ENCODE data around the gene NTRK1.

The NTRK1 gene

DNA sequence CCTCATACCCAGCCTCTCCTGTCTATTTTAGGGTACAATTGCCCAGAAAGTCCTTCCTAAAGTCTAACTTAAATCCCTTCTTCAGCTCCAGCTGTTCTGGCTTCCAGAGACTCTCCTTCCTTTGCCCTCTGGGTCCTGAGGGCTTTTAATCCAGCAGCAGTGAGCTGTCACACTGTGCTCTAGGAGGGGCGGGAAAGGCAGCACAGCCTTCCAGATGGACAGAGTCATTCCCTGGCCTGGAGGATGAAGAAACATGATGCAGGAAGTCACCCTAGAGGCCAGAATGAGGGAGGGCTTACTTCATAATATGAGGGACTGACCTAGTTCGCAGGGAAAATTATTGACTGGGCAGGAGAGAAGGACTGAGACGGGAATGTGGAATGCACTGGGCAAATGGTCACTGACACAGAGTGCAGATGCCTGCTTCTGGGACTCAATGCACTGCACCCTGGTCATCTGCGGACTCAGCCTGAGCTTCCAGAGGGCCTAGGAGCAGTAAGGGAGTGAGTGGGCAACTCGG lies 45.3 kb upstream of the NTRK1 start:
- TF ChIP-seq, protein P1, sequence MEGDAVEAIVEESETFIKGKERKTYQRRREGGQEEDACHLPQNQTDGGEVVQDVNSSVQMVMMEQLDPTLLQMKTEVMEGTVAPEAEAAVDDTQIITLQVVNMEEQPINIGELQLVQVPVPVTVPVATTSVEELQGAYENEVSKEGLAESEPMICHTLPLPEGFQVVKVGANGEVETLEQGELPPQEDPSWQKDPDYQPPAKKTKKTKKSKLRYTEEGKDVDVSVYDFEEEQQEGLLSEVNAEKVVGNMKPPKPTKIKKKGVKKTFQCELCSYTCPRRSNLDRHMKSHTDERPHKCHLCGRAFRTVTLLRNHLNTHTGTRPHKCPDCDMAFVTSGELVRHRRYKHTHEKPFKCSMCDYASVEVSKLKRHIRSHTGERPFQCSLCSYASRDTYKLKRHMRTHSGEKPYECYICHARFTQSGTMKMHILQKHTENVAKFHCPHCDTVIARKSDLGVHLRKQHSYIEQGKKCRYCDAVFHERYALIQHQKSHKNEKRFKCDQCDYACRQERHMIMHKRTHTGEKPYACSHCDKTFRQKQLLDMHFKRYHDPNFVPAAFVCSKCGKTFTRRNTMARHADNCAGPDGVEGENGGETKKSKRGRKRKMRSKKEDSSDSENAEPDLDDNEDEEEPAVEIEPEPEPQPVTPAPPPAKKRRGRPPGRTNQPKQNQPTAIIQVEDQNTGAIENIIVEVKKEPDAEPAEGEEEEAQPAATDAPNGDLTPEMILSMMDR (IDR thresholded peaks at IDR 0.05; ENCODE audit: low read depth, low read length): no peak
- peak; percentile 87 to 88 for DNase-seq (ENCODE audit: low read depth in 2 of 2)
- H3K4me3 ChIP-seq (replicated peaks in 1 of 2; ENCODE audit: low read depth in 2 of 2, low read length in 2 of 2): no peak overlapping the region

DNA sequence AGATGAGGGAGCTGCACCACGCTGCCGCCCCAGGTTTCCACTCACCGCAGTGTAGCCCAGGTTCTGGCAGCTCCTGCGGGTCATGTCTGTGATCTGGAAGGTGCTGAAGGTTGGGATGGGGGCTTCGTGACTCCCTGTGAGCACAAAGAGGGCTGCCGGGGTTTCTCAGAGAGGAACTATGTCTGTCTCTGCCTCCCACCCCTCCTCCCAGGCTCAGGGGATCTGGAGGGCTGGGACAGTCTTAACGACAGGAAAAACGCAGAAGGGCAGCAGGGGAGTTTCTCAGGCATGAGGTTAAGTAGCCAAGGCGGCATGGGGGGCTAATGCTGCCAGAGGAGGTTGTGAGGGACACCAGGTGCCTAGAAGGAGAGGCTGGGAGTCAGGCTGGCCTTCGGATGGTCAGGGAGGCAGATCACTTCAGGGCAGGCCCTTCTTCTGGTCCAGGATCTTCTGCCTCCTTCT lies 44.7 kb upstream of the NTRK1 start:
- H3K4me3 ChIP-seq (replicated peaks in 1 of 2; ENCODE audit: low read depth in 2 of 2, low read length in 2 of 2): no peak overlapping the region
- TF ChIP-seq, protein P1 (IDR thresholded peaks at IDR 0.05; ENCODE audit: low read depth, low read length): no peak
- no peak for DNase-seq (ENCODE audit: low read depth in 2 of 2)

DNA sequence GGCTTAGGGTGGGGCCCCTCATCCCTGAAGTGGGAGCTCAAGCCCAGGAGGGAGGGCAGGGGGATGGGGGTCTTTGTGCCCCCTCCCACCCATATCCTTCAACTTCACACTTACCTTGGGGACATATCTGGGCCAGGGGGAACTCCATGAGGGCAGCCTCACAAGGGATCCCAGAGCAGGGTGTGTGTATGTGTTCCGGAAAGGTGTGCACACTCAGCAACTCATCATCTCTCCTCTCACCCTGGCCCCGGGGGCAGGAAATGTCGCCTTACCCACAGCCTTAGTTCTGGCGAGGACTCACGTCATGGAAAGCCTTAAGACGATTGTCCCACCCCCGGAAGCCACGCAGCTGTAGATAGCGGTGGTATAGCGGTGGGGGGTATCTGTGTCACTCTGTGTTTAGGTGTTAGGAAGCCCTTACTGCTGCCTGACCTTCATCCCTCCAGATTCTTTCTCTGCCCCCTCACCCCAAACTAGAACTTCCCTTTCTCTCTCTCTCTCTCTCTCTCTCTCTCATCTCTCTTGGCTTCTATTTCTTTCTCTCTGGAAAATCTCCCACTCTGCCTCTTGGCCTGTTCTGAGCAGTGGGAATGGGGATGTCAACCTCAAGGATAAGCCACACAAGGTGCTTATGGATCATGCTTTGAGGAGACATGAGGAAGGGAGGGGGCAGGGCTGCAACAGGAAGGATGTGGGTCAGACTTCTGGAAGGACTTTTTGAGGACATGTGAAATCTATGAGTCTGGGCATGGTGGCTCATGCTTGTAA lies 43.9 kb upstream of the NTRK1 start, which contains the start of gene SH2D2A:
Gene SH2D2A, minus strand, starts transcription at position 288 of the 768 bp plus-strand sequence. Its CDS starts 140 bp downstream, at position 148.
- peak; percentile 67 to 72 for DNase-seq (ENCODE audit: low read depth in 2 of 2)
- TF ChIP-seq, protein P1 (IDR thresholded peaks at IDR 0.05; ENCODE audit: low read depth, low read length): no peak
- H3K4me3 ChIP-seq (replicated peaks in 1 of 2; ENCODE audit: low read depth in 2 of 2, low read length in 2 of 2): no peak within 1 kb of the TSS

DNA sequence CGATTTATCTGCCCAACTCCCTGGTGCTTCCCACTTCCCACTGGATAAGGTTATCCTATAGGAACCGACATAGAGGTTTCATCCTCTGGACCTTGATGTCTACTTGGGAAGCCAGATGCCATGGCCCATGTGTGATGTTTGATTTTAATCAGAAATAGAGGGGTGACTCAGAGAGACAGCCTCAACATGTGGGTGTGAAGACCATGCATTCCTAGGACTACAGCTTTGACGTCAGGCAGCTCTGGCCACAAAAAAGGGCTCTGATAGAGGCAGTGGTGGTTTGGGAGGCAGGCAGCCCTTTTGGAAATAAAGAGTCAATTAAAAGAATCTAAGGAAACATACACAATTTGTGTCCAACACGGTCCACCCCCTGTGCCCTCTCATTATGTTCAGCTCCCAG lies 38.9 kb upstream of the NTRK1 start:
- DNase-seq (ENCODE audit: low read depth in 2 of 2): peak; percentile 39
- TF ChIP-seq, protein P1 (IDR thresholded peaks at IDR 0.05; ENCODE audit: low read depth, low read length): no peak

DNA sequence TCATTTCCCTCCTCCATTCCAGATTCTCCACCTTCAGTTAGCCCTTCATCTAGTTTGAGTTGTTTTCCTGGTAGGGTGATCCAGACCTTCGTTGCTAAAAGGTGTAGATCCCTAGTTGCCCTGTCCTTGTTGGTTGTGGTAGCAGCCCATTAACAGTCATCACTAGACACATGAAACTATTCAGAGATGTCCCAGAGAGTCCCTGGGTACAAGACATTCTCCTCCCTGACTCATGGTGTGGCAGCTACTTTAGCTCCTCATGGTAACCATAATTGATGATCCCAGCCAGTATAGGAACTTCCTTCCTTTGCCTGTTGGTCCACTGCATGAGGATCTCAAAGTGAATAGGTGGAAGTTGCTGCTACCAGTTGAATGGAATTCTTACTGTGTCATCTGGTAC lies 38.0 kb upstream of the NTRK1 start:
- TF ChIP-seq, protein P1 (IDR thresholded peaks at IDR 0.05; ENCODE audit: low read depth, low read length): no peak
- no peak for DNase-seq (ENCODE audit: low read depth in 2 of 2)

More for the DNA sequence above, 38.9 kb upstream of the NTRK1 start:
- H3K4me3 ChIP-seq (replicated peaks in 1 of 2; ENCODE audit: low read depth in 2 of 2, low read length in 2 of 2): no peak overlapping the region

DNA sequence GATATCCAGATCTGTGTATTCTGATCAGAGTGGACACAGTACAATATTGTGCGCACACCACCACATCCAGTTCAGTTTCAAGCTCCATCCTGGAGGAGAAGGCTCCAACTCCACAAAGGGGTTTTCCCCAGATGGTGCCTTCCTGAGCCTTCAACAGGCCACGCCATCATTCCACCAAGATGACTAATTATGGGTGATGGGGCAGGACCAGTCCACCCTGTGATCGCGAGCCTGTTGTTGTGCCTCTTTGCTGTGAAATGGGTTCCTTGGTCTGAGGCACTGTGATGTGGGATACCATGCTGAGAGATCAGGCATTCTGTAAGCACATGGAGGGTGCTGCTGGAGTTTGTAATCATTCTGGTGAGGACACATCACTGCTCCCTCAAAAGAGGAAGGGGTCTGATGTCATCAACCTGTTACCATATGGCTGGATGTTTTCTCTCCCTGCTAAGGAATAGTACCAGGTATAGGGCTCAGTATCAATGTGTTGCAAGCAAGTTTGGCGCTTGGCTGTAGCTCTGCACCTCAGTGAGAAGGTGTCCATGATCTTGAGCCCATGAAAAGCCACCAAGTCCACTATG lies 37.4 kb upstream of the NTRK1 start:
- DNase-seq (ENCODE audit: low read depth in 2 of 2): peak in 1 of 2 donors; percentile 20
- H3K4me3 ChIP-seq (replicated peaks in 1 of 2; ENCODE audit: low read depth in 2 of 2, low read length in 2 of 2): no peak overlapping the region

More for the DNA sequence above, 38.0 kb upstream of the NTRK1 start:
- no peak overlapping the region for H3K4me3 ChIP-seq (replicated peaks in 1 of 2; ENCODE audit: low read depth in 2 of 2, low read length in 2 of 2)

More for the DNA sequence above, 37.4 kb upstream of the NTRK1 start:
- TF ChIP-seq, protein P1 (IDR thresholded peaks at IDR 0.05; ENCODE audit: low read depth, low read length): no peak

All from cardiac fibroblast (primary cell).